Peyer's patch (tissue), 4 donors: ENCODE measurements around the gene CCDC18.

ENCODE experiments used
- POLR2A ChIP-seq, 2 donors: fragments of 450-650 bp; IDR thresholded peaks; one replicate each; pipeline ENCODE4 v1.5.1; 2017; ENCODE audit warnings: antibody characterized with exemption in 2 of 2, mild to moderate bottlenecking in 2 of 2, moderate library complexity in 2 of 2
- TF ChIP-seq, protein P1 (sequence below), 6 experiments: fragments of 450-650 bp in 4 of 6; fragments of 200-600 bp in 2 of 6; sonication (generic) in 1 of 6; IDR thresholded peaks; one replicate each; pipeline ENCODE4 v1.5.1; 2017 to 2019; ENCODE audit warnings: antibody characterized with exemption in 6 of 6, mild to moderate bottlenecking in 3 of 6, moderate library complexity in 1 of 6

DNA sequence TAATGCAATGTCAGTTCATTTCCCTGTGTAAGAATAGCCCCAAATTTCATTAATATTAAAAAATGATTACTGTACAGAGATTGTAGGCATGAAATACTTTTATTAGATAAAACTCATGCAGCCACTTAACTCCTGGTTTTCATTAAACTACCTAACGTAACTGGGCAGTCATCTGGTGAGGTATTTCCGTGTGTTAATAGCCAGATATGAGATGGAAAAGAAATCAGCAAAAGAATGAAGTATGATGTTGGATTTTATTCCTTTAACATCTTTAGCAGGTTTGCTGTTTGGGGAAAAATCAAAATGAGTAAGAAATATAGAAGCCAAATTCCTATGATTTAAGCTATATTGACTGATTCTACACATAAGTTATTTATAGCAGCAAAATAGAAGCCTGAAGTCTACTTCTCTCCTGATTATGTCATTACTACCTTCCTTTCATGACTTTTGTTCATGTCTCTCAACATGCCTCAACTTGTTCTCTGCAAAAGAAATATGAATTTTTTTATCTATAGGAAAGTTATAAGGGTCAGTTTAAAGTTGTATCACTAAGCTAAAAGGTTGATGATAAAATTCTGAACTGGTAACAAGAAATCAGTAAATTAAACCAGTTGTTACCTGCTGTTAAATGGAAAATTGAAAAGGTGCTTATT is 42.6 kb downstream of the CCDC18 start:
- TF ChIP-seq, protein P1, sequence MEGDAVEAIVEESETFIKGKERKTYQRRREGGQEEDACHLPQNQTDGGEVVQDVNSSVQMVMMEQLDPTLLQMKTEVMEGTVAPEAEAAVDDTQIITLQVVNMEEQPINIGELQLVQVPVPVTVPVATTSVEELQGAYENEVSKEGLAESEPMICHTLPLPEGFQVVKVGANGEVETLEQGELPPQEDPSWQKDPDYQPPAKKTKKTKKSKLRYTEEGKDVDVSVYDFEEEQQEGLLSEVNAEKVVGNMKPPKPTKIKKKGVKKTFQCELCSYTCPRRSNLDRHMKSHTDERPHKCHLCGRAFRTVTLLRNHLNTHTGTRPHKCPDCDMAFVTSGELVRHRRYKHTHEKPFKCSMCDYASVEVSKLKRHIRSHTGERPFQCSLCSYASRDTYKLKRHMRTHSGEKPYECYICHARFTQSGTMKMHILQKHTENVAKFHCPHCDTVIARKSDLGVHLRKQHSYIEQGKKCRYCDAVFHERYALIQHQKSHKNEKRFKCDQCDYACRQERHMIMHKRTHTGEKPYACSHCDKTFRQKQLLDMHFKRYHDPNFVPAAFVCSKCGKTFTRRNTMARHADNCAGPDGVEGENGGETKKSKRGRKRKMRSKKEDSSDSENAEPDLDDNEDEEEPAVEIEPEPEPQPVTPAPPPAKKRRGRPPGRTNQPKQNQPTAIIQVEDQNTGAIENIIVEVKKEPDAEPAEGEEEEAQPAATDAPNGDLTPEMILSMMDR (IDR thresholded peaks at IDR 0.05): no peak
- no peak for TF ChIP-seq POLR2A (IDR thresholded peaks at IDR 0.05)
